CD4-positive, CD25-positive, alpha-beta regulatory T cell (primary cell): ENCODE results near the gene CCL20. TPM values are rescaled to one million over a fixed set of nuclear protein-coding genes. Genes with fewer than 3 reads are reported as not detected.

Experiments used
- ATAC-seq, 2 donors: fragments of 150-1000 bp; cut with Tn5 transposase; one replicate each; pipeline ENCODE4 v1.10.0; 2021; ENCODE audit warnings: low read depth in 2 of 2, moderate number of reproducible peaks in 2 of 2, moderate library complexity in 1 of 2
- DNase-seq, 3 donors: peaks; one replicate each; pipeline versions ENCODE4 v3.0.0 to v3.0.0-alpha.2; 2012 to 2022; ENCODE audit warnings: mixed read lengths in 1 of 3
- H3K27ac ChIP-seq: one replicate; pipeline ENCODE4 v1.7.0; 2013; ENCODE audit warnings: mild to moderate bottlenecking, low read length; ENCODE audit not compliant: insufficient read depth, poor library complexity, severe bottlenecking
- H3K27me3 ChIP-seq: one replicate; pipeline ENCODE4 v1.7.0; 2013; ENCODE audit warnings: low read length; ENCODE audit not compliant: control insufficient read depth, insufficient read depth
- H3K36me3 ChIP-seq: one replicate; pipeline ENCODE4 v1.7.0; 2013; ENCODE audit warnings: mild to moderate bottlenecking, low read length, moderate library complexity; ENCODE audit not compliant: control insufficient read depth, insufficient read depth
- H3K4me1 ChIP-seq: 2 replicates; pipeline ENCODE4 v1.7.0; 2013; ENCODE audit warnings: mild to moderate bottlenecking, low read length; ENCODE audit not compliant: insufficient read depth, control insufficient read depth, poor library complexity, severe bottlenecking
- H3K4me3 ChIP-seq: one replicate; pipeline ENCODE4 v1.7.0; 2013; ENCODE audit warnings: low read depth, mild to moderate bottlenecking, low read length, moderate library complexity
- H3K9me3 ChIP-seq, 2 experiments: 1 replicate in 1 of 2; 2 replicates in 1 of 2; pipeline ENCODE4 v1.7.0; 2013; ENCODE audit warnings: low read length in 2 of 2, mild to moderate bottlenecking in 1 of 2, moderate library complexity in 1 of 2; ENCODE audit not compliant: control insufficient read depth in 2 of 2
- H3K27ac Mint-ChIP-seq, 3 donors: one replicate each; pipeline ENCODE4 v1.8.0; 2020 to 2022; ENCODE audit warnings: mild to moderate bottlenecking in 3 of 3, mixed read lengths in 3 of 3, moderate library complexity in 2 of 3
- H3K27me3 Mint-ChIP-seq: one replicate; pipeline ENCODE4 v1.8.0; 2022; ENCODE audit warnings: mild to moderate bottlenecking, mixed read lengths
- H3K36me3 Mint-ChIP-seq: one replicate; pipeline ENCODE4 v1.8.0; 2020; ENCODE audit warnings: mixed read lengths
- H3K4me1 Mint-ChIP-seq, 4 donors: one replicate each; pipeline ENCODE4 v1.8.0; 2020 to 2022; ENCODE audit warnings: mixed read lengths in 4 of 4, mild to moderate bottlenecking in 1 of 4
- H3K4me3 Mint-ChIP-seq, 4 donors: one replicate each; pipeline ENCODE4 v1.8.0; 2020 to 2022; ENCODE audit warnings: mild to moderate bottlenecking in 4 of 4, mixed read lengths in 4 of 4, moderate library complexity in 3 of 4
- H3K9me3 Mint-ChIP-seq, 7 donors: one replicate each; pipeline ENCODE4 v1.8.0; 2020 to 2022; ENCODE audit warnings: mixed read lengths in 7 of 7, mild to moderate bottlenecking in 3 of 7, moderate library complexity in 2 of 7
- polyA plus RNA-seq, 4 donors: library from polyadenylated mRNA; unstranded; fragments of 300-500 nt; fragmentation: Illumina TruSeq; gene quantifications; one replicate each; pipeline ENCODE4 v1.2.3, GENCODE V29; 2021
- total RNA-seq: library from RNA; stranded (reverse); gene quantifications from one replicate; pipeline ENCODE4 v1.2.3, GENCODE V29; 2022

The CCL20 gene, protein sequence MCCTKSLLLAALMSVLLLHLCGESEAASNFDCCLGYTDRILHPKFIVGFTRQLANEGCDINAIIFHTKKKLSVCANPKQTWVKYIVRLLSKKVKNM
- total RNA-seq: 3.7 TPM
- 1 to 10 TPM in 3 of 4 donors, under 1 TPM in 1; 0.94 to 2.3 (median 2.1) TPM for polyA plus RNA-seq

DNA sequence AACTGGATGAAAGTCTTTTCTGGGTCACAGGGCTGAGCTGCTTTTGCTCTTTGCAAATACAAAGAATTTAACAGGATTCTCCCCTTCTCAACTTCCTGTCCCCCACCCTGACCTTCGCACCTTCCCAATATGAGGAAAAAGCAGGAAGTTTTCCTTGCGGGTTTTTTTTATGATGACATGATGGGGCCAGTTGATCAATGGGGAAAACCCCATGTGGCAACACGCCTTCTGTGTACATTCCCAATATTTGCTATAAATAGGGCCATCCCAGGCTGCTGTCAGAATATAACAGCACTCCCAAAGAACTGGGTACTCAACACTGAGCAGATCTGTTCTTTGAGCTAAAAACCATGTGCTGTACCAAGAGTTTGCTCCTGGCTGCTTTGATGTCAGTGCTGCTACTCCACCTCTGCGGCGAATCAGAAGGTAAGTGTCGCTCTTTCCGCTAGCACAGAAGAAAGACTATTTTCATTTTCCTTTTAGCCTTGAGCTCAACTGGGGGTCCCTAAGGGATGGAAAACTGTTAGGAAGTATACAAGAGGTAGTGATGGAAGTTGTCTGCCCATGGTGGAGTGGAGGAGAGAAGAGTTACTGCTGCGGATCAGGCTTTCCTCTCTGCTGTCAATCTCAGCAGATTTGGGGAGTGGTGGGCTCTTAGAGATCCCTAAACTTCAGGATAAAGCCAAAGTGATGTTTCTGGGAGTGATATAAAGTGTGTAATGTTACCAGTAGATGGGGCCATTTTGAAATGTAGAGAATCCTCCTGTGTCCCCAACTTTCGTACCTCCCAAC, at the start of gene CCL20:
TSS of gene CCL20 (plus strand) at position 281 of the 792 bp plus-strand sequence. CDS start at position 351, 70 bp downstream.
- Mint-ChIP-seq H3K4me1 (peaks cover 3 to 34% (median 19%) of the 10 kb centered on the region in 4 donors), H3K27ac (peak within 1 kb of the TSS; percentile 84 to 88 (median 87)), H3K36me3 (no peaks in the 10 kb centered on the region), H3K27me3 (peaks cover 4% of the 10 kb centered on the region), H3K4me3 (peak within 1 kb of the TSS; percentile 75 to 95 (median 80)), H3K9me3 (peaks cover 0 to 2% (median 0%) of the 10 kb centered on the region in 7 donors)
- Histone ChIP-seq H3K27me3 (no peaks in the 10 kb centered on the region), H3K4me3 (peak within 1 kb of the TSS; percentile 64), H3K27ac (peak within 1 kb of the TSS; percentile 68), H3K9me3 (no peaks in the 10 kb centered on the region), H3K4me1 (peaks cover 7% of the 10 kb centered on the region), H3K36me3 (no peaks in the 10 kb centered on the region)
- DNase-seq (peak in 2 of 3 donors; percentile 26 to 41), ATAC-seq (peak in 1 of 2 donors; percentile 52)

DNA sequence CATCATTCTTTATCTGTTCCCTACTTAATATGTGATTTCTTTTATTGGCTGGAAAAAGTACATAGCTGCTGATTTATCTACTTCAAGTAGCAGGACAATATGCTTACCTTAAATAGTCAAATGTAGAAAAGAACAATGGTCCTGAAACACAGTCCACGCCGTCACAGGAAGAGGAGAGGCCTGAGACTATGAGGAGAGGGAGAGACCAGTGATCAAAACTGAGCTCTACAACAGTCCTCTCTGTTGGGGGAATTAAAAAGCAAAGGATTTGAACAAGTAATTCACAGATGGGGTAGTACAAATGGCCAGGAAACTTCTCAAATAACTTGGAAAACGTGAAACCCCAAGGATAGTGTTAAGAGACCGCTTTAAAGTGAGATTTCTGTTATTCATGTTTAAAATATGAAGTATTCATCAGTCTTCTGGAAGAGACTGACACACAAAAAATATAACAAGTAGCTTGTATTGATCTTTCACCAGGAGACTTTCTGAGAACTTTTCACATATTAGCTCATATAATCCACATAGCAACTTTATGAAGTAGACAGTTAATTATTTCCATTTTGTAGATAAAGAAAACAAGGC, 47.8 kb upstream of the CCL20 start:
- DNase-seq: no peak
- Histone ChIP-seq H3K27me3 (no peaks in the 10 kb centered on the region), H3K4me1 (no peaks in the 10 kb centered on the region), H3K27ac (no peak overlapping the region), H3K4me3 (no peak overlapping the region), H3K36me3 (no peaks in the 10 kb centered on the region), H3K9me3 (no peaks in the 10 kb centered on the region)
- peak overlapping the region in 2 of 3 donors; percentile 17 to 70 for H3K27ac Mint-ChIP-seq
- no peaks in the 10 kb centered on the region for H3K4me1 Mint-ChIP-seq
- peaks cover 0 to under 1% (median 0%) of the 10 kb centered on the region in 7 donors for H3K9me3 Mint-ChIP-seq
- H3K27me3 Mint-ChIP-seq: no peaks in the 10 kb centered on the region
- H3K36me3 Mint-ChIP-seq: no peaks in the 10 kb centered on the region
- no peak for ATAC-seq
- H3K4me3 Mint-ChIP-seq: no peak overlapping the region

DNA sequence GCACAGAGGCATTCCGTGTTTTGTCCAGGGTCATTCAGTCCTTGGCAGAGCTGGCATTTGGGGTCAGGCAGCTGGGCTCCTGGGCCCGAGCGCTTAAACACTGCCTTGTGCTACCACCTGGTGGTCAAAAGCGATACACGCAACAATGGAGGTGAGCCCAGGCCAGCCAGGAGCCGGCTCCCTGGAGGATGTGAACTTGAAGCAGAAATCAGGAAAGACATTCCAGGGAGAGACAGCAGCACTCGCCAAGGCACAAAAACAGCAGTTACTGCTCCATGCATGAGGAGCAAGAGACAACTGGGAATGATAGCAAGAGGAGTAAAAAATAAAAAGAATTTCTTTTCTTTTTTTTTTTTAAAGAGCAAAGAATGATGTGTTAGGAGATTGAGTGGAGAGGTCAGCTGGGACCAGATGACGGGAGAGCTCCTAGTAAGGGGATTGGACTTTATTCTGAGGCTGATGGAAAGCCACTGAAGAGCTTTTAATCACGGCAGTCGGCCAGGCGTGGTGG, 47.2 kb upstream of the CCL20 start:
- no peaks in the 10 kb centered on the region for H3K27me3 ChIP-seq
- H3K9me3 ChIP-seq: no peaks in the 10 kb centered on the region
- Mint-ChIP-seq H3K27ac (peak overlapping the region in 1 of 3 donors; percentile 70), H3K4me3 (no peak overlapping the region), H3K4me1 (no peaks in the 10 kb centered on the region), H3K9me3 (no peaks in the 10 kb centered on the region), H3K27me3 (no peaks in the 10 kb centered on the region), H3K36me3 (no peaks in the 10 kb centered on the region)
- H3K27ac ChIP-seq: no peak overlapping the region
- peak; percentile 35 to 53 (median 46) for DNase-seq
- ATAC-seq: peak; percentile 69 to 74
- H3K4me1 ChIP-seq: no peaks in the 10 kb centered on the region
- H3K36me3 ChIP-seq: no peaks in the 10 kb centered on the region
- H3K4me3 ChIP-seq: no peak overlapping the region

DNA sequence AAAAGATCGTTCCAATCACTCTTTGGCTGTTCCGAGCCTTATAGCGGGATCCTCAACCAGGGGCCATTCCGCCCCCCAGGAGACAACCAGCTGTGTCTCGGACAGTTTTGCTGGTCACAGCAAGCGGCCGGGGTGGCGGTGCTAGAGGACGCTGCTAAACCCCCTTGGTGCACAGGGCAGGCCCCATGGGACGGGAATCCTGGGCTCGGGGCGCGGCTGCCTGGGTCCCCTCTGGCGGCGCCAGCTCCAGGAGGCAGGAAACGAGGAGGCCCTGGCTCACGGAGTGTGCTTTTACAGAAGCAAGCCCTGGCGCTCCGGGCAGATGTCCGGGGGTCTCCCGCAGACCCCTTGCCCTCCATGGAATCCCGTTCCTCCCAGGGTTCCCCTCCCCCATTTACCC, 45.8 kb upstream of the CCL20 start:
- Mint-ChIP-seq H3K27ac (no peak overlapping the region), H3K4me1 (no peaks in the 10 kb centered on the region), H3K36me3 (no peaks in the 10 kb centered on the region), H3K27me3 (no peaks in the 10 kb centered on the region), H3K4me3 (no peak overlapping the region), H3K9me3 (no peaks in the 10 kb centered on the region)
- H3K27me3 ChIP-seq: no peaks in the 10 kb centered on the region
- ATAC-seq (no peak), DNase-seq (no peak)
- no peaks in the 10 kb centered on the region for H3K9me3 ChIP-seq
- no peaks in the 10 kb centered on the region for H3K36me3 ChIP-seq
- no peak overlapping the region for H3K27ac ChIP-seq
- no peak overlapping the region for H3K4me3 ChIP-seq
- no peaks in the 10 kb centered on the region for H3K4me1 ChIP-seq

DNA sequence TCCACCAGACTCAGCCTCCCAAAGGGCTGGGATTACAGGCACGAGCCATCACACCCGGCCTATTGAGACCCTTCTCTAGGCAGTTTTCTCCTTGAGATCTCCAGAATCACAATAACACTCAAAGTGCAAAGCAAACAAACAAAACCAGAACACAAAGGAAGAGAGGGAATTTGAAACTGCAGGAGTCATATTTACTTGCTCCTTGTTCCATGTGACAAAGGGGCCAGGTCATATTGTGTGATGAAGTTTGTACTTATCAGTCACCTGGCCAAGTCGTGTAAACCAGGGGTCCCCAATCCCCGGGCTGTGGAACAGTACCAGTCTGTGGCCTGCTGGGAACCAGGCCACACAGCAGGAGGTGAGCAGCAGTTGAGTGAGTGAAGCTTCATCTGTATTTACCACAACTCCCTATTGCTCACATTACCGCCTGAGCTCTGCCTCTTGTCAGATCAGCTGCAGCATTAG, 41.4 kb upstream of the CCL20 start:
- H3K9me3 Mint-ChIP-seq: no peaks in the 10 kb centered on the region
- Histone ChIP-seq H3K4me3 (no peak overlapping the region), H3K27me3 (no peaks in the 10 kb centered on the region), H3K4me1 (no peaks in the 10 kb centered on the region), H3K27ac (no peak overlapping the region), H3K9me3 (no peaks in the 10 kb centered on the region), H3K36me3 (no peaks in the 10 kb centered on the region)
- no peak for ATAC-seq
- no peak overlapping the region for H3K27ac Mint-ChIP-seq
- no peaks in the 10 kb centered on the region for H3K36me3 Mint-ChIP-seq
- H3K4me1 Mint-ChIP-seq: peaks cover 10 to 22% (median 14%) of the 10 kb centered on the region in 4 donors
- no peak for DNase-seq
- H3K4me3 Mint-ChIP-seq: no peak overlapping the region
- H3K27me3 Mint-ChIP-seq: no peaks in the 10 kb centered on the region

DNA sequence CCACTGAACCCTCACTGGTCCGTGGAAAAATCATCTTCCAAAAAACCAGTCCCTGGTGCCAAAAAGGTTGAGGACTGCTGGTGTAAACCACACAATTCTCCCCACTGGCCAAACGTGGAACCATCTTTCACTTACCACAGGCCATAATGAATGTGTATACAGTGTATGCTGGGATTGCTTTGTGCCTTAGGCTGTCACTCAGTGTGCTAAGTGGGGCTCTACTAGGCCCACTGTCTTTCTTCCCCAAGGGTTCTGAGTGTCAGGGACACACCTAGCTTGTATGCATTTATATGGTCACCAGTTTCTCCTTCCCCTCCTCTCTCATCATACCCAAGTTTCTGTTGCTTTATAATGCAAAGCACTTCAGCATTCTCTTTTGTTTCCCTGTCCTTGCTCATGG, 40.7 kb upstream of the CCL20 start:
- no peak for DNase-seq
- Mint-ChIP-seq H3K27ac (peak overlapping the region in 1 of 3 donors; percentile 32), H3K36me3 (no peaks in the 10 kb centered on the region), H3K4me1 (peaks cover 10 to 24% (median 14%) of the 10 kb centered on the region in 4 donors), H3K9me3 (no peaks in the 10 kb centered on the region), H3K4me3 (no peak overlapping the region), H3K27me3 (no peaks in the 10 kb centered on the region)
- no peaks in the 10 kb centered on the region for H3K9me3 ChIP-seq
- H3K4me1 ChIP-seq: no peaks in the 10 kb centered on the region
- H3K27ac ChIP-seq: no peak overlapping the region
- H3K4me3 ChIP-seq: no peak overlapping the region
- ATAC-seq: no peak
- H3K27me3 ChIP-seq: no peaks in the 10 kb centered on the region
- H3K36me3 ChIP-seq: no peaks in the 10 kb centered on the region

DNA sequence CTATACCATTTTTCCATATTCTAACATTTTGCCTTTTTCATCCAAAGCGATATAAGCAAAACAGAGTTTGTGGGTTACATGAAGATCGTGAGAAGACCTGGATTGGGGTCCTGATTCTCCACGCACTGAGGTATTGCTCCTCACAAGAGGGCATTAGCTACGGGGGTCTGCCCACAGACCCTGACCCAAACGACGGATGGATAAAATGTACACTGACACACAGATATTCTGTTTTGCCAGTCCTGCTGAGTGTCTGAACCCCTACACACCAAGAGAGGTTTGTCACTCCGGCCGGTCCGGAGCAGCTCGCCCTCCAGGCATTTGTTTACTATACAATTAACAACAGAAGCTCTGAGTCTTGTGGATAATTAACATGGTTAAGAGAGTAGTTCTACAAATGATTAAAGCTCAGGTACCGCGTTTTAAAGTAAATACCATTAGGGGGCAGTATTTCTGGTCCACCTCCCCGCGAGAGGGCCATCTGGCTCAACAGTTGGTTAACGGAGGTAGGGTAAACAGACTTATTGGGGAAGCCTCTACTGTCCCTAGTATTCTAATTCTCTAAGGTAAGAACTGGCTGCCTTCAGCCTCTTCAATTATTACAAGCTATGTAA, 39.5 kb upstream of the CCL20 start:
- Histone ChIP-seq H3K4me3 (no peak overlapping the region), H3K27me3 (no peaks in the 10 kb centered on the region), H3K27ac (no peak overlapping the region), H3K9me3 (no peaks in the 10 kb centered on the region), H3K36me3 (no peaks in the 10 kb centered on the region), H3K4me1 (no peaks in the 10 kb centered on the region)
- H3K4me1 Mint-ChIP-seq: peaks cover 10 to 24% (median 14%) of the 10 kb centered on the region in 4 donors
- H3K9me3 Mint-ChIP-seq: no peaks in the 10 kb centered on the region
- ATAC-seq (no peak), DNase-seq (peak in 1 of 3 donors; percentile 24)
- peak overlapping the region in 2 of 3 donors; percentile 10 to 65 for H3K27ac Mint-ChIP-seq
- no peaks in the 10 kb centered on the region for H3K36me3 Mint-ChIP-seq
- no peak overlapping the region for H3K4me3 Mint-ChIP-seq
- H3K27me3 Mint-ChIP-seq: no peaks in the 10 kb centered on the region
